Anterior cingulate cortex (tissue), 58 donors: ENCODE measurements around the gene PTPN4.
"Not testable (repeated sequence)": the region's sequence is repeated elsewhere in the genome, so short reads cannot be mapped to it uniquely, and the experiment has no call there.

Source experiments
- DNase-seq, 58 donors: peaks; one replicate each; lab custom pipeline; 2025; lab: John Stamatoyannopoulos, UW

The PTPN4 gene

DNA sequence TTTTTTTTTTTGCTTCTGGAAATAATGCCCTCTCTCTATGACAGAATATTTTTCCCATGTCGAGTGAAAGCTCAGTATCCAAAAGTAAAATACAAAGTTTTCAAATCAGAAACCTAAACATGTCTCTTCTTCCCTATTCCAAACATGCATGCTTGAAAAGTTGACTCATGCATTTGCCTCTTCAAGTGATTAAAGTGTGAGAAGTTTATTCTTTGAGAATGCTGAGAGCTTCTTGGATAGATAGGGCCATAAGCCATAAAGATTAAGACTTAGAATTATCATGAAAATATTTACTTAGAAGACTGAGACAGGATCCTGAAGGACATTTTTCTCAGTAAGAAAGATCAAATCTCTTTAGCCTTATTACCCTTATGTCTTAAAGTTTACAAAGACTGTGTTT lies 154.5 kb downstream of the PTPN4 start:
- no peak for DNase-seq

DNA sequence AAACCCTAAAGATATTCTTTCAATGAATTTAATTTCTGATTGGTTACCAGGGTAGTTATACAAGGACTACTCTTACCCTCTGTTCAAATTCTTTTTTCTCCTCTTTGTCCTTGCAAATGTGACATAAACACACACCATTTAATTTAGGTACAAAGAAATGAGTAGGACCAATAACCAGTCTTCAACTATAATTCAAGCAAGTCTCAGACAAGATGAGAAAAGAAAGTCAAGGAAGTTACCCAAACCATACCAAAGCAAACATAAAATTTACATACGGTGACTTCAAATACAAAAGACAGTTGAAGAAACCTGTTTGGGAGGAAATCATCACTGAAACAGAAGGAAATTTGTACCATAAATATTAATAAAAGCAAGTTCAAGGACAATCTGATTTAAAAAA lies 162.1 kb downstream of the PTPN4 start:
- no peak for DNase-seq

DNA sequence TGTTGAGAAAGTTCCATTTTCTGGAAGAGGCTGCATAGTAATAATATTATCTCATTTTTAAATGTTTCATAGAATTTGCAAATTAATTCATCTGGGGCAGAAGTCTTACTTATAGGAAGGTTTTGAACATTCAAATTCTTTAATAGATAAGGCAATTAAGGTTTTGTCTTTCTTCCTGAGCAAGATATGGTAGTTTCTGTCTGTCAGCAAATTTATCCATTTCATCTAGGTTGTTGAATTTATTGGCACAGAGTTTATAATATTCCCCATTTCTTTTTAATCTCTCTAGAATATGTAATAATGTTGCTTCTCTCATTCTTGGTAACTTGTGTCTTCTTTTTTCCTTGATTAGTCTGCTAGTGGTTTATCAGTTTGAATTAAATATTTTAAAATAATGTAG lies 163.0 kb downstream of the PTPN4 start:
- DNase-seq: no peak

DNA sequence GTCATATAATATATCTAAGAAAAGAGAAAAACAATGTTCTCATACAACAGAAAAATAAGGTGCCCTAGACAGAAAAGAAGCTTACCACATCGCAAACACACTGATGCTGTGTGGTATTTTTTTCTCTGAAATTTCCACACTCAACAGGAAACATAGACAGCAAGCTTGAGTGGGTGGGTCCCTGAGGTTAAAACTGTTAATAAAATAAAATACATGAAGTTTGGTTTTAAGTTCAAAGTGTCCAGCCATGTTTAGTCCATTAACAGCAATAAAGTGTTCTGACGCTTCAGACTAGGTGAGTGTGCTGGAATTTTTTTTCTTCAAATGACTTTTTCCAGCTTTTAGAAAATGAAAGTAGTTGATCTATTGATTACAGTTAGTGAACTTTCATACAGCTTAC lies 169.8 kb downstream of the PTPN4 start:
- DNase-seq: no peak

DNA sequence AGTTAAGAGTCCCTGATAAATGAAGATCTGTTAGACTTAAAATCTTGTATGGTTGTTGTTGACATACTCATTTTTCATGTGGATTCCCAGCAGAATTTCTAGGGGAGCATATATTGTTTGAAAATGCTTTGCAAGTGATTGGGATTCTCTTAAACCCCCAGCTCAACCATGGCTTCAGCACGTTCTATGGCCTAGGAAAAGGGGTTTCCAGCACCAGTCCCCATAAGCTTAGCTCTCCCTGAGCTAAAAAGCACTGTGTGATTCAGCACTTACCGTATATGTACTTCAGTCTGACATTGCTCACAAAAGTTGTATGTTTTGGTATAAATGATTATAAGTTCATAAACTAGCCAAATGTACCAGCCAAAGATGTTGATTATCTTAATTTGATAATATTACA lies 173.1 kb downstream of the PTPN4 start:
- no peak for DNase-seq

DNA sequence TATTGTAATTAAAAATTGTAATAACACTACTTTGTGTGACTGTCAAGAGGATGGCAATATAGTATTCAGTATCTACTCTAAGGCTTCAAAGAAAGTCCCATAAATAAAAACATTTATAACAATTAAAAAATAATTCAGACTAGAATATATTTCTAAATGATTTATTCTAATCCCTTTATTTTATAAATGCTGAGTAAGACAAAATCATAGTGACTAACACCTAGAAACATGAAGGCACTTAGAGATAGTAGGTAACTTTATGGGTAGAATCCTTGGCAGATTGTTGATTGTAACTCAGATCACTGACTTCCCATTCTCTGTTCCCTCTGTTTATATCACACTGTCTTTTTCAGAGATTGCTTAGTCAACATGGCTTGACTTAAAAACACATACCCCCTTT lies 174.6 kb downstream of the PTPN4 start:
- no peak for DNase-seq

DNA sequence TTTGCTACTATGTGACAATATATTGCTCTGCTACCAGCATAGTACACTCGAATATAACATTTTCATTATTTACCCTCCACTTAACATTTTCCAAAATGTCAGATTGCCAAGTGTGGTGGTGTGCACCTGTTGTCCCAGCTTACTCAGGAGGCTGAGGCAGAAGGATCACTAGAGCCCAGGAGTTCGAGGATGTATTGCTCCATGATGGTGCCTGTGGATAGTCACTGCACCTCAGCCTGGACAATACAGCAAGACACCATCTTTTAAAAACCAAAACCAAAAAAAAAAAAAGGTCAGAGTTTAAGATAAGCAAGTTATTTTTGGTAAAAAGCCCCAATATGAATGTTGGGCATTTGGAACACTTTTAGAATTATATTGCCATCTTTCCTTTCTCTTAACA lies 178.0 kb downstream of the PTPN4 start:
- DNase-seq: no peak

DNA sequence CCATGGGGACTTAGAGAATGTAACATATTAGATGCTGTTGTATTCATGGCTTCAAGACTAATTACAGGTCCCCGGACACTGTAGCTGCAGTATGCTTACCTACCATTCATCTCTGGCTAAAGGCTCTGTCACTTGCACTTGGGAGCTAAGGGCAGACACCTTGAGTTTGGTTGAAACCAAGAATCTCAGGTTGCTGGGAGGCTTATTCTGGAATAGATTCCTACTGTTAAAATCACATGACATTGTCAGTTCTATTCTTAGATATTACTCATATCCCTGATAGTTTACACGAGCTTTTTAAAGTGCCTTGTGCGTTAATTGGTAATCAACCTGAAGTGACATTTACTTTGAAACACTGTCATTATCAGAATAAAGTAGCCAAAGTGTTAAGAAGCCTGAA lies 180.2 kb downstream of the PTPN4 start:
- no peak for DNase-seq

DNA sequence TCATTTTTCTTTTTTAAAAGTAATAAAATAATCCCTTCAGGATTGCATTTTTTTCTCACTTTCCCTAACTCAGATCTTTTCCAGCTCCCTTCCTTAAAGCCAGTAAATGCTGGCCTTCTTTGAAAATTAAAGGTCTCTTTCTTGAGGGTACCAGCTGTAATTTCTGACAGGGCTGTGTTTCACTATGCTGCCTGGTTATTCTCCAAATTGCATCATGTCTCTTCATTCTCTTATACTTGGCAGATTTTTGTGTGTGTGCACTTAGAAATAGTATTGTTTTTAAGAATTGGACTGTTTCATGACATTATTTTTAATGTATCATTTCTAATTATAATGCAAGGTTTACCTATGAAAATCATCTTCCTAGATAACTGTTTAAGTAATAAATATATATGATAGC lies 181.1 kb downstream of the PTPN4 start:
- no peak for DNase-seq

DNA sequence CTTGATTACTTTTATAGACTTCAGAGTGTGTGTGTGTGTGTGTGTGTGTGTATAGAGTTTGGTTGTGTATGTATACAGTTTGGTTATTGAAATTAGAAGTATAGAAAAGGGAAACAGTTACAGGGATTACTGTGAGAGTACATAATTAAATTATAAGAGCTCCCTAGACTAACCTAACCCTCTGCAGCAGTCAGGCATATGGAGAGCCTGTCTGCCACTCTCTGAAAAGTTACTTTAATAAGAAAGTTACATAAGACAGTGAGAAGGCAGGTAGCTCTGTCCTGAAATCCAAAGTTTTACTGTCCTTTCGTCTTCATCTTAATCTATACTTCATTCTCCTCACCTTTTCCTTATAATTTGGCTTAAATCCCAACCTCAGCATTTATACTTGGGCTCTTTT lies 181.7 kb downstream of the PTPN4 start:
- no peak for DNase-seq

DNA sequence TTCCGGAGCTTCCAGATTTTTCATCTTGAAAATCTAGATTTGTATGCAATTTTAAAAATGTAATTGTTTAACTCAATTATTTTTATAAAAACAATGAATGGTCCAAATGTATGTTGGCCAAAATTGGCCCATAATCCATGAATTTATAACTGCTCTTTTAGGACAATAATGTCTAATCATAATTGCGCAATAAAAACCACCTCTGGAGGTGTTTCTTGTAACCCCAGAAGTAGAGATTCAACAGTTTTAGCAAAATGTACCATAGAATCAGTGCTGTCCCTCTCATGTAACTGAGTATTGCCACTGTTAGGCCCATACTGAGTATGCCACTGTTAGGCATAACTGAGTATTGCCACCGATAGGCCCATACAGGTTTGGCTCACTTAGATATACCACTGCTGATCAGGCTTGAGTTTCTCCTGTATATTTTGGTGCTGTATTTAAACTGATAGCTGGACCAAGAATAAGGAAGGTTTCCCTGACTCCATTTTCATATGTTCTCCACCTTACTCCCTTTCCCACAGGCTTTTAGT lies 182.3 kb downstream of the PTPN4 start:
- DNase-seq: no peak

DNA sequence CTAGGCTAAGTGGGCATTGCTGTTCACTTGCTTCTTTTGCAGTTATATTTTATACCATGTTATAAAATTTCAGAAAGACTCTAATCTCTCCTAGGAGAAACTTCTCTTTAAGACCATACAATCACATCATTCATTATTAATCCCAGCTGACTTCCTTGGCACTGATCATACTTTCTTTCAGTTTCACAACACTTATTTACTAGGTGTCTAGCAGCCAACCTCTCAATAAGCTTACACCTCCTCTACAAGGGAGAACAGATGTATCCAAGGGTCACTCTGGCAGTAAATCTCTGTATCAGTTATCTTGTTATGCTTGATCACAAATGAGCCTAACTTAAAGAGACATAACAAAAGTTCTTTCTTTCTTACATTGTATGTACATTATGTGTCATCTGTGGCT lies 183.3 kb downstream of the PTPN4 start:
- no peak for DNase-seq

DNA sequence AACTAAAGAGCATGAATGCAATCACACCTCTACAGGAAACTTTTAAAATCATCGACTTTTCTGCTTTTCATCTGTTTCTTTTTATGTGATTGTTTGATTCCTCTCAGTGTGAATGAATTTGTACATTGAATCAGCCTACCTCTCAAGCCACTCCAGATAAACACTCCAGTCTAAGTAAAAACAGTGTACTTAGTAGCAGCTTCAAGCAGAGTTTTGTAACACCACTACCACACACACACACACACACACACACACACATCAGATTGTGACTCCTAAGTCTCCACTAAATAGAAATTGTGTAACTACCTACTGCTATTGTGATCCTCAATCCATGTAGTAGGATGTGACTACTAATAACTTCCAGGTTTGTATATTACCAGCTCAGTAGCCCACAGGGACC lies 187.8 kb downstream of the PTPN4 start:
- DNase-seq: no peak

DNA sequence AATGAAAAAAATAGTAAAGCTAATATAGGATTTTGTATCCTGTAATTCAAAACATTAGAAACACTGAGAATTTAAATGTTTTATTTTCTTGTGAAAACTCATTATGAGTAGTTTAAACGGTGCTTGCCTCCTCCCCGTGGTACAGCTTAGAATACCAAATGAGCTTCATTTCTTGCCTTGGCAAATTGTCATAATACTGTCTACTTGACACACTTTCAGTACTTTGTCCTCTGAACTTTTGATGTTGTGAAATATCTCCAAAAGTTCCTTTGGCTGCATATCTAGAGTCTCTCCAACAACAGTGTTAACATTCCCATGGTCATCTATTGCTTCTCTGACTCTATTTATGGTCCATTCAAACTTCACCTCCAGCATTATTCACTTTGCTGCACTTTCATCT lies 191.2 kb downstream of the PTPN4 start:
- no peak for DNase-seq

DNA sequence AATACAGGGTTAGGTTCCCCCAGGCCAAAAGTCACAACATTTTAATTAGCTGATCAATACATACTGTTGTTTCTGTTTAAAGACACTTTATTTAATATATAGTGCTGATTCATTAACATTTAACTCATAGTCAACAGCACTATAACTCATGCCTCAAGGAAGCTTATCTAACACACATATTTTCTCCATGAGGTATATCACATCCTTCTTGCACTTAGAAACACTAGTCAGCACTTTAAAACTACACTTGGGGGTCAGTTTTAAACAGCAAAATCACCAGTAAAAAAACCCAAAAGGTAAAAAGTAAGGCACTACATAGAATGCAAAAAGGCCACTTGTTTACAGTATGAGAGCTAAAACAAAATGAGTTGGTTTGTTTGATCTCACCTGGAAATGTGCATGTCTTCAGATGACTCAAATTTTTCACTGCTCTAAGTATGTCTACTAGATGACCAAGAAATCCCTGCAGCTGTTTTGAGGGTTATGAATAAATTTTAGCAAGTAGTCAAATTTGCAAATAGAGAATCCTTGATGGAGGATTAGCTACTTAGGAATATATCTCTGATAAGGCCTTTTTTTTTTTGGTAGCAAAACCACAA lies 199.0 kb downstream of the PTPN4 start:
- no peak for DNase-seq

DNA sequence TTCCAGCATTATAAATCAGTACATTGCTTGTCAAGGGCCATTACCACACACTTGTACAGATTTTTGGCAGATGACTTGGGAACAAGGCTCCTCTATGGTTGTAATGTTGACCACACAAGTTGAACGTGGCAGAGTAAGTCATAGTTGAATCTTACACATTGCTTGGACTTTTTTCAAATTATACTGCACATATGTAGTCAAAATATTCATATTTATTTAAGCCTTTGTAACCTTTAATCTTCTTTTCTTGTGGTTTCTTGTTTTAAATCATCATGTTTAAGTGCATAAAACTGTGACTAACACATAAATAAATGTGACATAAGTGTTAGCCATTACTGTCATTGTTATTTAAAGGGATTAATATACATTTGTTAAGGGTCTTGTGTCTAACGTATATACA lies 201.1 kb downstream of the PTPN4 start:
- DNase-seq: no peak

DNA sequence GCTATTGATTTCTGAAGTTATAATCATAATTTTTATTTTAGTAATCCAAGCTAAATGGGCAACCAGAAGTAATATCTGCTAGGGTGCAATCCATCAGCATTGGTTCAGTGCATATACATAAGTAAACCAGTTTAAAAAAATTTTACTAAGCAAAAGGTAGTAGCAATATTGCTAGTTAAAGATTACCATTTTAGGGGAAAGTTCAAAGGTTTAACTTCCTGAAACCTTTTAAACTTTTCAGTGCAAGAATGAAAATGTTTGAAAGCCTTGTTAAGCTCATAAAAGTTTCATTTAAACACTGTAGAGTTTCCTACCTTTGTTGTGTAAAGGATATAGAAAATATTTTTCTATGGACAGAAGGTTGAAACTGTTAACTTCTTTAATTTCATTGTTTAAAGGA lies 222.2 kb downstream of the PTPN4 start:
- DNase-seq: no peak

DNA sequence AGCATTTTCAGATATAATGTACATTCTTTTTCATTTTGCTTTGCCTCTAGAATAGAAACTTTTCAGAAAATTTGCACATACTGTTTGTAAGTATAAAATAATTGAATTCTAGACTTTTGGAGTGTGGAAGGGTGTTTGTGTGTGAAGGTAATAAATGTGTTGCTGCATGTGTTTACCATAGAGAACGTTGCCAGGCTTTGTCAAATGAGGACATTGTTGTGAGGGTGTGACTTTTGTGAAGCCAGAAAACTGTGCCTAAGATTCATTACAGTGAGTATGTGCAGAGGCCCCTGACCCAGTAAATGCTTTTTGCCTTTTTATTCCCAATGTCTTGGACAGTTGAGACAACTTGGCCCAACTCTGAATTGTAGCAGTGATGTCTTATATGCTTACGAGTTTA lies 222.8 kb downstream of the PTPN4 start:
- DNase-seq: no peak

DNA sequence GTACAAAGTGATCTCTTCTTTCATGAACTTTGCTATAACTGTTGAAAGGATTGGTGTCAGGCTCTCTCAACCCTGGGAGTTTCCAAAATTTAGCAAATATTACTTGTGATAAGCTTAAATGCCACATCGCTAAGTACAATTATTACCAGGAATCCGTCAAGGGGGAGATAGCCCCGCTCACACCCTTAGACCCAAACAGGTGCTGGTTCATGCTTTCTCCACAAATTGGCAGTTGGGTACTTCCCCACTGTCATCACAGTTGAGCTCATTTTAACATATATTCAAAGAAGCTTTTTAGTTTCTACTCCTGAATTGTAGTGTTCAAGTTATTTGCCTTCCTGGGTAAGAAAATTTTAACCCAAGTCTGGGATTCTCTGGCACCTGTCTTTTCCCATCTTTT lies 223.4 kb downstream of the PTPN4 start:
- DNase-seq: no peak

DNA sequence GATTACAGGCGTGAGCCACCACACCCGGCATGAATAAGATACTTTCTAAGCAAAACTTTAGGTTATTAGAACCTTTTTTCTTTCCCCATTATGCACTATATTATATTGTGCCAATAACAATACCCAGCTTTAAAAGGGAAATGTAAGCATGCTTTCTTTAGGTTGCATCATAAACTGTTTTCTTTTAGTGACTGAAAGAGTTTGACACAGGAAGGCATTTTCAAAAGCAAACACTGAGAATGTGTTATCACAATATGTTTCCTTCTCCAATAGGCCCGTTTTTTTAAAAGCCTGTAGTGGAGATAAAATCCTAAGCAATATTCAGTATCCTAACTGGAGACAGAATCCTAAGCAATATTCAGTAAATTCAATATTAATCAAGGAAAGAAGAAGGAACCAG lies 236.4 kb downstream of the PTPN4 start:
- no peak for DNase-seq

DNA sequence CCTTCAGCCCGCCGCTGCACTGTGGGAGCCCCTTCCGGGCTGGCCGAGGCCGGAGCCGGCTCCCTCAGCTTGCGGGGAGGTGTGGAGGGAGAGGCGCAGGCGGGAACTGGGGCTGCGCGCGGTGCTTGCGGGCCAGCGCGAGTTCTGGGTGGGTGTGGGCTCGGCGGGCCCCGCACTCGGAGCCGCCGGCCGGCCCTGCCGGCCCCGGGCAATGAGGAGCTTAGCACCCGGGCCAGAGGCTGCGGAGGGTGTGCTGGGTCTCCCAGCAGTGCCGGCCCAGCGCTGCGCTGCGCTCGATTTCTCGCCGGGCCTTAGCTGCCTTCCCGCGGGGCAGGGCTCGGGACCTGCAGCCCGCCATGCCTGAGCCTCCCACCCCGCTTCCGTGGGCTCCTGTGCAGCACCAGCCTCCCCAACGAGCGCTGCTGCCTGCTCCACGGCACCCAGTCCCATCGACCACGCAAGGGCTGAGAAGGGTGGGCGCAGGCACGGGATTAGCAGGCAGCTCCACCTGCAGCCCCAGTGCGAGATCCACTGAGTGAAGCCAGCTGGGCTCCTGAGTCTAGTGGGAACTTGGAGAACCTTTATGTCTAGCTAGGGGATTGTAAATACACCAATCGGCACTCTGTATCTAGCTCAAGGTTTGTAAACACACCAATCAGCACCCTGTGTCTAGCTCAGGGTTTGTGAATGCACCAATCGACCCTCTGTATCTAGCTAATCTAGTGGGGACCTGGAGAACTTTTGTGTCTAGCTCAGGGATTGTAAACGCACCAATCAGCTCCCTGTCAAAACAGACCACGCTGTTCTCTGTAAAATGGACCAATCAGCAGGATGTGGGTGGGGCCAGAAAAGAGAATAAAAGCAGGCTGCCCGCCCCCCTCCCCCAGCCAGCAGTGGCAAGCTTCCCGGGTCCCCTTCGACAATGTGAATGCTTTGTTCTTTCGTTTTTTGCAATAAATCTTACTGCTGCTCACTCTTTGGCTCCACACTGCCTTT lies 237.5 kb downstream of the PTPN4 start:
- DNase-seq: not testable (repeated sequence)

DNA sequence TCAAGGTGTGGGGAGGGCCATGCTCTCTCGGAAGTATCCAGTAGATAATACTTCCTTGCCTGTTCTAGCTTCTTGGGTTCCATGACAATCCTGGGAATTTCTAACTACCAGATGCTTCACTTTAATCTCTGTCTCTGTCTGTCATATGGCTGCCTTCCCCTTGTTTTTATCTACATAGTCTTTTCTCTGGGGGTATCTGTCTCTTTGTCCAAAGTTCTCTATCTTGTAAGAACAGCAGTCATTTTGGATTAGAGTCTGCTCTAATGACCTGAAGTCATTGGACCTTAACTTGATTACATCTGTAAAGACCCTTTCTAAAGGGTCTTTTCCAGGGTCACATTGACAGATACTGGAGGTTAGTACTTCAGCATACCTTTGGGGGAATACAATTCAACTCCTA lies 241.7 kb downstream of the PTPN4 start:
- DNase-seq: no peak
